ENCODE data around the gene ZC3H18.

The ZC3H18 gene

DNA sequence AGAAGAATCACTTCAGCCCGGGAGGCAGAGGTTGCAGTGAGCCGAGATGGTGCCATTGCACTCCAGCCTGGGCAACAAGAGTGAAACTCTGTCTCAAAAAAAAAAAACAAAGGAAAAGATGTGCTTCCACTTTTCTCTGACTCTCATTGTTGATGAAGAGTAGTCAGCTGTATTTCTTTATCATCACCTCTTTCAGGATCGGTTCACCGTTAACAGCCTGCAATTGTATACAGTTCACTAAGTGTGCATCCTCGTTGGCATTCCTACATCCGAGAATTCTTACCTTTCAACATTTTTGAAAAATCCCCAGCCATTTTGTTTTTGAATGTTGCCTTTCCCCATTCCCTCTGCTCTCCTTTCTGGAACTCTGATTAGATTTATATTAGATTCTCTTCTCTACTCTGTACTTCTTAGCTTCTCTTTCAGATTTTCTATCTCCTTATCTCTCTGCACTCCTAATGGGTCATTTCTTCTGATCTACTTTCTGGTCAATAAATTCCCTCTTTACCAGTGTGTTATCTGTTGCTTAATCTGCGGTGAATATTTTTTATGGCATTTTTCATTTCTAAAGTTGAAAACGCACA is 26.9 kb upstream of the ZC3H18 start:
- TF ChIP-seq, protein P1, sequence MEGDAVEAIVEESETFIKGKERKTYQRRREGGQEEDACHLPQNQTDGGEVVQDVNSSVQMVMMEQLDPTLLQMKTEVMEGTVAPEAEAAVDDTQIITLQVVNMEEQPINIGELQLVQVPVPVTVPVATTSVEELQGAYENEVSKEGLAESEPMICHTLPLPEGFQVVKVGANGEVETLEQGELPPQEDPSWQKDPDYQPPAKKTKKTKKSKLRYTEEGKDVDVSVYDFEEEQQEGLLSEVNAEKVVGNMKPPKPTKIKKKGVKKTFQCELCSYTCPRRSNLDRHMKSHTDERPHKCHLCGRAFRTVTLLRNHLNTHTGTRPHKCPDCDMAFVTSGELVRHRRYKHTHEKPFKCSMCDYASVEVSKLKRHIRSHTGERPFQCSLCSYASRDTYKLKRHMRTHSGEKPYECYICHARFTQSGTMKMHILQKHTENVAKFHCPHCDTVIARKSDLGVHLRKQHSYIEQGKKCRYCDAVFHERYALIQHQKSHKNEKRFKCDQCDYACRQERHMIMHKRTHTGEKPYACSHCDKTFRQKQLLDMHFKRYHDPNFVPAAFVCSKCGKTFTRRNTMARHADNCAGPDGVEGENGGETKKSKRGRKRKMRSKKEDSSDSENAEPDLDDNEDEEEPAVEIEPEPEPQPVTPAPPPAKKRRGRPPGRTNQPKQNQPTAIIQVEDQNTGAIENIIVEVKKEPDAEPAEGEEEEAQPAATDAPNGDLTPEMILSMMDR (IDR thresholded peaks at IDR 0.05; ENCODE audit: insufficient read depth, low read length, missing control alignments), result no peak
- no peak overlapping the region for H3K4me3 ChIP-seq (ENCODE audit: low read depth, low read length)
- no peak for DNase-seq (ENCODE audit: low read depth, low spot score)
- ChIA-PET POLR2A (no interaction called here), CTCF (interaction anchor here (0.9 kb wide), 1 partner anchor 19 kb away, joined by 3 read pairs; no protein-coding TSS in a partner anchor)

DNA sequence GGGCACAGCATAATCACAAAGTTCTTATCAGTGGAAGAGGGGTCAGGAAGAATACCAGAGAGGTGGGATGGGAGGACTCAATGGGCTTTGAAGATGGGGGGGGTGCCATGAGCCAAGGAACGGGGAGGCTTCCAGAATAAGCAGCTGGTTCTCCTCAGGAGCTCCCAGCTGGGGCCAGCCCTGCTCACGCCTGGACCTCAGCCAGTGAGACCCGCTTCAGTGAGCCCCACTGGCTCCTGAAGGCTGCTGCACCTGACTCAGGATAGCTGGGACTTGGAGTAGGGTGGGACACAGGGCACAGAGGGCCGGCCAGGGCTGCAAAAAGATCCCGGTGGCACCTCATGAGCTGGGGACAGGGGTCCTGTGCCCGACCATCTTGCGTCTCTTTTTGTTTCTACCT is 24.4 kb upstream of the ZC3H18 start:
- ChIA-PET POLR2A (no interaction called here), CTCF (interaction anchor here (0.5 to 1.5 kb wide), 4 partner anchors 12 to 19 kb away, joined by 3 to 4 read pairs (median 3); no protein-coding TSS in a partner anchor)
- TF ChIP-seq, protein P1 (IDR thresholded peaks at IDR 0.05; ENCODE audit: insufficient read depth, low read length, missing control alignments), result no peak
- no peak overlapping the region for H3K4me3 ChIP-seq (ENCODE audit: low read depth, low read length)
- DNase-seq (ENCODE audit: low read depth, low spot score), result no peak

DNA sequence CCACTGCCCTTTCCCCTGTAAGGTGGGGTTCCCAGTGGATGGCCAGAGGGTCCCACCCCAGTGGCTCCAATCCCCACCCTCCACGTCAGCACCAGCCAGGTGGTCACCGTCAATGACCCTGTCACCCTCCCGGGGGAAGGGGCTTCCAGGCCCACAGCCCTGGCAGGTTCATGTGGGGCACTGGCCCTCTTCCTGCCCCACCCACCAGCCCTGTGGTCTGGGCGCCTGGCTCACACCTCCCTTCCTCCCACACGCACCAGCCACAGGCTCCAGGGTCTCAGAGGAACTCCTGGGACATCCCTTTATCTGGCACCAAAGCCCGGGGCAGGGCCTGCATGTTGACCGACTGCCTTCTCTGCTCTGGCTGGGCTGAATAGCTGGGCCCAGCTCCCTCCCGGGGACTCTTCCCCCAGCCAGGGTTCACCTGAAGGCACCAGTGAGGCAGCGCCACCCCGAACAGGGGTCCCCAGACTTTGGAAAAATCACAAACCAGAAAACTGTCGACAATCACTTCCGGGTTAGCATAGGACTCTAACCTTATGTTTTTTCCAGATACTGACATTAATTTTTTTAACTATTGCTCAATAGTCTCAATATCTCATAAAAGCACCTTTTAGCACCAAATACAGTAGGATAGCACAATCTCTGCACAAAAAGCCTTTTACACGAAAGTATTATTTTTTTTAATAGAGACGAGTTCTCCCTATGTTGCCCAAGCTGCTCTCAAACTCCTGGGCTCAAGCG is 21.9 kb upstream of the ZC3H18 start:
- POLR2A ChIA-PET, result no interaction called here
- no peak overlapping the region for H3K4me3 ChIP-seq (ENCODE audit: low read depth, low read length)
- no peak for DNase-seq (ENCODE audit: low read depth, low spot score)
- CTCF ChIA-PET, result interaction anchor here (1.6 to 2.0 kb wide), 2 partner anchors 11 to 14 kb away, joined by 4 to 7 read pairs; no protein-coding TSS in a partner anchor
- TF ChIP-seq, protein P1 (IDR thresholded peaks at IDR 0.05; ENCODE audit: insufficient read depth, low read length, missing control alignments), result no peak

DNA sequence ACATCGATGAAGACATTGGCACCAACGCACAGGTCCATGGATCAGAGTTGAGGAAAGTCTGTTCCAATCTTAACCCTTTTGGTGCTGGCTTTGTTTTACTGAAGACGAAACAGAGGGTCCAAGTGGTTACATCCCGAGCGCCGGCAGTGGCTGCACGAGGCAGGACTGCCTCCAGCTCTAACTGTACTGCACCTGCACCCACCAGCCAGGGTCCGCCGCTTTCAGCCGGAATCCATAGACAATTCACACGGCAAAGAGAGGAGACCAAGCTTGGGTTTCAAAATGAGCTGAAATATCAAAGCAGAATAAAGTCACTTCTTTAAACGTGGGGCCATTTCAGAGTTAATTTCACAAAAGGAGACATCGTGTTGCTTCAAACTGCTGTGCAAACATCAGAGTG is 21.2 kb upstream of the ZC3H18 start:
- TF ChIP-seq, protein P1 (IDR thresholded peaks at IDR 0.05; ENCODE audit: insufficient read depth, low read length, missing control alignments), result no peak
- H3K4me3 ChIP-seq (ENCODE audit: low read depth, low read length), result no peak overlapping the region
- CTCF ChIA-PET, result interaction anchor here (1.6 to 2.0 kb wide), 2 partner anchors 10 to 13 kb away, joined by 4 to 7 read pairs; no protein-coding TSS in a partner anchor
- POLR2A ChIA-PET, result no interaction called here
- no peak for DNase-seq (ENCODE audit: low read depth, low spot score)

DNA sequence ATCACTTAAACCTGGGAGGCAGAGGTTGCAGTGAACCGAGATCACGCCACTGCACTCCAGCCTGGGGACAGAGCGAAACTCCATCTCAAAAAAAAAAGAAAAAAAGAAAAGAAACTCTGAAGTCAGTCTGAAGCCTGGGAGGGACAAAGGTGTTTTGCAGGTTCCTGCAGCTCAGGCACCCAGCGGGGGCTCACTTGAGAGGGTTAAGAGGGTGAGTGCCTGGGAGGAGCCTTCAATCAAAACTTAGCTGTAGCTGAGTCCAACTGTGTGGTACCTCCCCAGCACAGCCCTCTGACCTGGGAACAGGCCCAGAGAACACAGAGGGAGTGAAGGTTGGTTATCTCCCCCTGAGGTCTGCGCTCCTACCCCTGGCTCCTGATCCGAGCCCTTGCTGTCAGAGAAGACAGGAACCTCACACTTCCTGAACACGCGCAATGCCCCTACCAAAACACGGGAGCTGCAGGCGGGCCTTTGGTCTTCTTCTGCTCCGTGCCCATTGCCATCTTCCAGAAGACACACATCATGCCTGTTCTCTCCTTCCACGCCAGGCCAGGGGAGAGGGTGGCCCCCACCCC is 20.4 kb upstream of the ZC3H18 start:
- TF ChIP-seq, protein P1 (IDR thresholded peaks at IDR 0.05; ENCODE audit: insufficient read depth, low read length, missing control alignments), result no peak
- DNase-seq (ENCODE audit: low read depth, low spot score), result no peak
- no peak overlapping the region for H3K4me3 ChIP-seq (ENCODE audit: low read depth, low read length)
- CTCF ChIA-PET, result interaction anchor here (0.9 to 2.0 kb wide), 3 partner anchors 9 to 17 kb away, joined by 3 to 7 read pairs (median 4); no protein-coding TSS in a partner anchor
- POLR2A ChIA-PET, result no interaction called here

DNA sequence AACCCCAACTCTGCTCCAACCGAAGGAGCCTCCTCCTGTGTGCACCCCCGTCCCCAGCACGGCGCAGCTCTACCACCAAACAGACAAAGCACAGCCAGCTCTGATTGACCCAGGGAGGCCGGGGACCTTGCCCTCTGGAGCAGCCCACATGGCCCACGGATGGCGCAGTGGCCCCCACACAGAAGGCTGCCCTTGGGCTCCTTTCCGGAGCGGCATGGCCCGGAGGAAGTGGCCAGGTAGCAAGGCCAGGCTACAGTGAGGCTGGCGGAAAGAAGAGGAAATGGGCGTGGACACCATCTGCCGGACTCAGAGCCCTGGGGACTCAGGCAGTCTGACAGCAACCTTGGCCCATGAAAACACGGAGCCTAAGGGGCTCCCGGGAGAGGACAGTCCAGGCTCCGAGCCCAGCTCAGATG is 19.9 kb upstream of the ZC3H18 start:
- TF ChIP-seq, protein P1 (IDR thresholded peaks at IDR 0.05; ENCODE audit: insufficient read depth, low read length, missing control alignments), result no peak
- ChIA-PET CTCF (interaction anchor here (0.9 to 2.0 kb wide), 3 partner anchors 9 to 17 kb away, joined by 3 to 7 read pairs (median 4); no protein-coding TSS in a partner anchor), POLR2A (no interaction called here)
- no peak for DNase-seq (ENCODE audit: low read depth, low spot score)
- no peak overlapping the region for H3K4me3 ChIP-seq (ENCODE audit: low read depth, low read length)

Measured in AG04449 (cell line).